AML-193 (cell line): ENCODE data around the gene FUT3.
"Not testable (repeated sequence)": the region's sequence is repeated elsewhere in the genome, so short reads cannot be mapped to it uniquely, and the experiment has no call there.

Source experiments
- DNase-seq, 2 experiments: peaks; one replicate each; lab custom pipeline; 2025; lab: John Stamatoyannopoulos, UW

Gene FUT3

GRCh38 chr19:5844456-5845433, 6.5 kb downstream of the FUT3 start:
- no peak for DNase-seq

GRCh38 chr19:5843295-5843927, 7.8 kb downstream of the FUT3 start:
- no peak for DNase-seq

- not testable (repeated sequence) for DNase-seq
Measured at GRCh38 chr19:5841735-5842111, 9.5 kb downstream of the FUT3 start.

GRCh38 chr19:5839065-5840017, 11.9 kb downstream of the FUT3 start, which contains the start of gene FUT6:
Gene FUT6, minus strand, starts transcription at chr19:5839702. Its CDS starts 7,135 bp downstream, at chr19:5832567.
- no peak for DNase-seq

GRCh38 chr19:5838353-5839064, 12.7 kb downstream of the FUT3 start:
- DNase-seq = no peak

- no peak for DNase-seq
Measured at GRCh38 chr19:5837761-5838352, 13.4 kb downstream of the FUT3 start.

GRCh38 chr19:5832527-5833216, 18.6 kb downstream of the FUT3 start:
- DNase-seq = no peak

GRCh38 chr19:5832061-5832460, 19.2 kb downstream of the FUT3 start:
- DNase-seq = no peak

GRCh38 chr19:5831159-5831558, 20.1 kb downstream of the FUT3 start:
- DNase-seq = no peak

GRCh38 chr19:5829567-5830310, 21.5 kb downstream of the FUT3 start:
- no peak for DNase-seq

- DNase-seq = no peak
Measured at GRCh38 chr19:5828661-5829566, 22.3 kb downstream of the FUT3 start.

- peak; percentile 90 to 94 for DNase-seq
Measured at GRCh38 chr19:5827891-5828660, 23.2 kb downstream of the FUT3 start.

- no peak for DNase-seq
Measured at GRCh38 chr19:5827342-5827890, 23.8 kb downstream of the FUT3 start.

GRCh38 chr19:5826531-5827341, 24.5 kb downstream of the FUT3 start:
- DNase-seq = no peak

- DNase-seq = no peak
Measured at GRCh38 chr19:5825178-5825577, 26.1 kb downstream of the FUT3 start.

- DNase-seq = no peak
Measured at GRCh38 chr19:5824751-5825150, 26.5 kb downstream of the FUT3 start.
